Left kidney (tissue), 8 donors: ENCODE measurements around the gene APOBR. TPM values are rescaled to one million over a fixed set of nuclear protein-coding genes. Genes with fewer than 3 reads are reported as not detected.
"Not testable (repeated sequence)": the region's sequence is repeated elsewhere in the genome, so short reads cannot be mapped to it uniquely, and the experiment has no call there.

Source experiments
- DNase-seq: peaks from one replicate; pipeline ENCODE4 v3.0.0-alpha.2; 2013
- long read RNA-seq, 8 donors: transcript quantifications; one replicate each; lab custom pipeline, GENCODE V29; 2026
- polyA plus RNA-seq: library from polyadenylated mRNA; unstranded; fragments of 120-200 nt; gene quantifications from one replicate; pipeline ENCODE4 v1.2.1, GENCODE V29; 2013; ENCODE audit not compliant: insufficient read length

Gene APOBR
- polyA plus RNA-seq: 0.50 TPM
- long read RNA-seq, donor 1: 0 reads
- long read RNA-seq, donor 2: 0 reads
- long read RNA-seq, donor 3: 0 reads
- long read RNA-seq, donor 4: 0 reads
- long read RNA-seq, donor 5: 0 reads
- long read RNA-seq, donor 6: 0 reads
- long read RNA-seq, donor 7: 0 reads
- long read RNA-seq, donor 8: 0 reads

GRCh38 chr16:28494121-28494851, at the start of gene APOBR:
TSS of gene APOBR (plus strand) at chr16:28494643. CDS start at chr16:28494682, 39 bp downstream.
- no peak for DNase-seq

- DNase-seq: not testable (repeated sequence)
These were observed 48.1 kb upstream of the APOBR start for GRCh38 chr16:28446388-28446787.

GRCh38 chr16:28447081-28447480, 47.4 kb upstream of the APOBR start:
- not testable (repeated sequence) for DNase-seq

- no peak for DNase-seq
These were observed 20.7 kb upstream of the APOBR start for GRCh38 chr16:28473714-28474265.

GRCh38 chr16:28475221-28475620, 19.2 kb upstream of the APOBR start:
- no peak for DNase-seq

- DNase-seq: no peak
These were observed 17.0 kb upstream of the APOBR start for GRCh38 chr16:28477311-28477920.

- DNase-seq: no peak
These were observed 15.8 kb upstream of the APOBR start for GRCh38 chr16:28478506-28479180.

GRCh38 chr16:28482026-28482425, 12.4 kb upstream of the APOBR start:
- DNase-seq: no peak

GRCh38 chr16:28483361-28483760, 11.1 kb upstream of the APOBR start:
- not testable (repeated sequence) for DNase-seq

GRCh38 chr16:28486266-28486665, 8.2 kb upstream of the APOBR start:
- no peak for DNase-seq

GRCh38 chr16:28491230-28491969, 3.0 kb upstream of the APOBR start:
- DNase-seq: peak; percentile 11

GRCh38 chr16:28491970-28492474, 2.4 kb upstream of the APOBR start, which contains the start of gene CLN3:
TSS of gene CLN3 (minus strand) at chr16:28492074. CDS start at chr16:28491759, 315 bp downstream.
- peak; percentile 92 for DNase-seq

- DNase-seq: no peak
These were observed 1.9 kb upstream of the APOBR start for GRCh38 chr16:28492511-28492910.

- DNase-seq: no peak
These were observed 803 bp downstream of the APOBR start for GRCh38 chr16:28495098-28495793.

- no peak for DNase-seq
These were observed 1.6 kb downstream of the APOBR start for GRCh38 chr16:28495795-28496749.

GRCh38 chr16:28496844-28497243, 2.4 kb downstream of the APOBR start:
- no peak for DNase-seq

- no peak for DNase-seq
These were observed 2.9 kb downstream of the APOBR start for GRCh38 chr16:28497386-28497785.

- DNase-seq: no peak
These were observed 3.6 kb downstream of the APOBR start for GRCh38 chr16:28497861-28498599.
